AG09309 (cell line): ENCODE measurements around the gene MS4A7.

Source experiments
- DNase-seq: peaks from one replicate; pipeline ENCODE4 v3.0.0-alpha.2; 2010; ENCODE audit warnings: low read depth
- H3K4me3 ChIP-seq: 2 replicates; pipeline ENCODE4 v1.5.1; 2011; ENCODE audit warnings: mild to moderate bottlenecking, low read depth, low read length, moderate library complexity; ENCODE audit not compliant: control insufficient read depth
- CTCF ChIP-seq: IDR thresholded peaks from 2 replicates; pipeline ENCODE4 v1.5.1; 2011; ENCODE audit warnings: mild to moderate bottlenecking, low read depth, low read length, inconsistent platforms; ENCODE audit not compliant: insufficient read depth, control insufficient read depth; ENCODE audit errors: missing control alignments

Gene MS4A7

GRCh38 chr11:60378354-60378753 is at the start of gene MS4A7:
Gene MS4A7, plus strand, starts transcription at chr11:60378532. Its CDS starts 4,610 bp downstream, at chr11:60383142.
- DNase-seq: no peak
- TF ChIP-seq CTCF: no peak
- no peak within 1 kb of the TSS for H3K4me3 ChIP-seq

DNA sequence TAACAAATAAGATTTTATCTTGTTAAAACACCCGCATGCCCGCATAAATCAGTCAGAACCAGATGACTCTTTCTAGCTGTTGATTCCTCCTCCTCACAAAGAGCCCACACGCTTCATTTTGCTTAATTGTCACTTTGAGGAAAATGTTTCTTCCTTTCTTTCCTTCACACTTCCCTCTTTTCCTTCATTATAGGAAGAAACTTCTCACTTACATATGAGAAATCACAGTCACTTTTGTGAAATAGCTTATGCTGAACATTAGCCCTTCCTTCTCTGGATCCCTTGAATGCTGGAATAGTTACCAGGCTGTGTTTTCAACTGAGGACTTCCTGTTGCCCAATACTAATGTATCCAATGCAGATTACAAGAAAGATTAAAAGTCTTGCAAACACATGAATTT is 45.5 kb upstream of the MS4A7 start:
- TF ChIP-seq CTCF: no peak
- no peak overlapping the region for H3K4me3 ChIP-seq
- DNase-seq: no peak

GRCh38 chr11:60334005-60334620 is 44.2 kb upstream of the MS4A7 start:
- no peak overlapping the region for H3K4me3 ChIP-seq
- DNase-seq: no peak
- TF ChIP-seq CTCF: peak; percentile 51

DNA sequence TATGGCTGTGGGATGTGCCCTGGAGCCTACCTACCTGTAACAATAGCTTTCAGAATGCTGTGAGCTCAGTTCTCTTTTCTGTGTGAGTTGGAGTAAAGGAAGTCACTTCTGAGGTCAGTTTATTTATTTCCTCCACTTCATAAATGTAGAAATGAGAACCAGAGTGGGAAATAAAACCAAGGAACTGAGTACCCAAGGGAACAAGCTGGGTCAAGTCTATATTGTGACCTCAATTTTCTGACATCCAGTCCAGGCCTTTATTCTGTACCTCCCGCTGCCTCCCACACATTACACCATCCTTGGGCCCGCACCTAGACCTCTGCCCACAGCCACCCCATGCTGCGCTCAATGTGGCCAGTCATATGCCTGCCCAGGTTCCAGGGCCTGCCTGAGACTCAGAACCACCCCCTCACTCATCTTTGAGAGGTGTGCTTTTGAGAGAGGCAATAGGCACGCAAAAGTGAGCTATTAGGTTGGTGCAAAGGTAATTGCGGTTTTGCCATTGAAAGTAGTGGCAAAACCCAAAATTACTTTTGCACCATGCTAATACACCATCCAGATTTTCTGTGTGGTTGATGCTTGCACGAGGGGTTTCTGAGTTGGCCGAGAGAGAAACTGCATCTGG is 41.5 kb upstream of the MS4A7 start:
- TF ChIP-seq CTCF: no peak
- H3K4me3 ChIP-seq: no peak overlapping the region
- DNase-seq: no peak

GRCh38 chr11:60338053-60338452 is 40.3 kb upstream of the MS4A7 start:
- DNase-seq: no peak
- TF ChIP-seq CTCF: no peak
- no peak overlapping the region for H3K4me3 ChIP-seq

DNA sequence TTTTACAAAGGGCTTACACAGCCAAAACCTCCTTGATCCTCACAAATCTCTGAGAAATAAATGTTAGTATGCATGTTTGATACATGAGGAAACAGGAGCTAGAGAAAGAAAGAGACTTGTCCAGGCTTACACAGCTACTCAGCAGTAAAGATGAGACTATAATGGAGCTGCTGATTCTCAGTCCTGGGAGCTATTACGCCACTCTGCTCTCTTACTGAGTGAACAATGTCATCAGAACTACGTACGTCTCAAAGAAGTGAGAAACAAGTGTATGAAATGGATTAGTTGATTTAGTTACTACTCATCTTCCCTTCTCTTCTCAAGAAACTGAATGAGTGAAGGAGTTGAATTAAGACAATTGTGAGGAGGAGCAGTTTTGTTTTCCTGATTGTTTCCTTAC is 39.0 kb upstream of the MS4A7 start:
- no peak overlapping the region for H3K4me3 ChIP-seq
- no peak for DNase-seq
- TF ChIP-seq CTCF: no peak
